Right cardiac atrium (tissue), 5 donors: ENCODE results near the gene CHAF1A. TPM values are rescaled to one million over a fixed set of nuclear protein-coding genes. Genes with fewer than 3 reads are reported as not detected.

ENCODE experiments used
- ATAC-seq, 2 donors: fragments of 200-7000 bp; cut with Tn5 transposase; one replicate each; pipeline versions ENCODE4 v1.8.0 to v1.9.1; 2020; ENCODE audit warnings: moderate library complexity in 2 of 2, mild to moderate bottlenecking in 1 of 2
- DNase-seq, 3 donors: peaks; one replicate each; pipeline ENCODE4 v3.0.0-alpha.2; 2020
- H3K27ac ChIP-seq: one replicate; pipeline ENCODE4 v1.5.1; 2013; ENCODE audit warnings: mild to moderate bottlenecking, low read length, control low read depth, moderate library complexity
- H3K27me3 ChIP-seq: one replicate; pipeline ENCODE4 v1.6.1; 2013; ENCODE audit not compliant: control insufficient read depth, insufficient read depth
- H3K4me1 ChIP-seq: one replicate; pipeline ENCODE4 v1.6.1; 2013; ENCODE audit warnings: low read length; ENCODE audit not compliant: control insufficient read depth, insufficient read depth
- H3K4me3 ChIP-seq: one replicate; pipeline ENCODE4 v1.5.1; 2013; ENCODE audit warnings: low read length, control low read depth
- H3K9me3 ChIP-seq: one replicate; pipeline ENCODE4 v1.6.1; 2013; ENCODE audit warnings: low read length; ENCODE audit not compliant: control insufficient read depth
- WGBS: extraction: QIAGEN DNeasy Blood & Tissue Kit; methylation state at CpG from one replicate; pipeline ENCODE4 v1.1.7; 2013; 5-methylcytosine and 5-hydroxymethylcytosine counted together
- intact Hi-C, 4 donors: fragments of 100-400 bp; cut with DNase I; formaldehyde crosslinking; loops; one replicate each; pipeline versions ENCODE4 v1.11.0 to v1.14.0; 2022 to 2023
- polyA plus RNA-seq: library from polyadenylated mRNA; stranded (reverse); fragments of 200-250 nt; gene quantifications from one replicate; pipeline ENCODE4 v1.2.3, GENCODE V29; 2013
- total RNA-seq, 4 donors: library from RNA; stranded (reverse); fragmentation: NEBNext Ultra II Directional; extraction: Animal tissue kit (Norgen Biotek cat#: 25700); gene quantifications; one replicate each; pipeline ENCODE4 v1.2.1, GENCODE V29; 2021
- donor health status: healthy with polysubstance abuse.
- donor health status: DM: no; HTN: yes; CAD: no.
- donor health status: DM: no; HTN: no; CAD: no.
- donor health status: DM: no; HTN: yes; CAD: no; lungs with severe emphysema.
- donor health status: DM: yes; HTN: yes; CAD: no.

Gene CHAF1A
- total and polyA plus RNA-seq, 5 donors, result 4.3 to 7.7 (median 6.0) TPM

- H3K4me3 ChIP-seq, result no peak overlapping the region
- 78% methylated on average over 20 of the region's 20 CpGs for WGBS
- ATAC-seq (no peak), DNase-seq (peak in 1 of 3 donors; percentile 62)
- no peak overlapping the region for H3K27ac ChIP-seq
- no peaks in the 10 kb centered on the region for H3K27me3 ChIP-seq
- intact Hi-C loops, result no loop called here
- H3K4me1 ChIP-seq, result no peaks in the 10 kb centered on the region
- no peaks in the 10 kb centered on the region for H3K9me3 ChIP-seq
These were observed 41.7 kb downstream of the CHAF1A start for GRCh38 chr19:4443966-4444764.

- Histone ChIP-seq H3K27ac (no peak overlapping the region), H3K4me3 (no peak overlapping the region), H3K4me1 (no peaks in the 10 kb centered on the region), H3K9me3 (no peaks in the 10 kb centered on the region), H3K27me3 (no peaks in the 10 kb centered on the region)
- DNase-seq, result peak in 1 of 3 donors; percentile 56
- 77% methylated on average over 36 of the region's 36 CpGs for WGBS
- intact Hi-C loops, result no loop called here
- ATAC-seq, result no peak
These were observed 42.6 kb downstream of the CHAF1A start for GRCh38 chr19:4444765-4445741.

- Histone ChIP-seq H3K9me3 (no peaks in the 10 kb centered on the region), H3K4me1 (no peaks in the 10 kb centered on the region), H3K4me3 (no peak overlapping the region), H3K27ac (no peak overlapping the region), H3K27me3 (no peaks in the 10 kb centered on the region)
- WGBS, result 92% methylated on average over 58 of the region's 58 CpGs
- ATAC-seq (no peak), DNase-seq (peak in 1 of 3 donors; percentile 56)
- intact Hi-C loops, result no loop called here
These were observed 43.7 kb downstream of the CHAF1A start for GRCh38 chr19:4445963-4446703.

GRCh38 chr19:4446704-4447200 is 44.3 kb downstream of the CHAF1A start:
- DNase-seq (peak in 1 of 3 donors; percentile 61), ATAC-seq (no peak)
- WGBS, result 81% methylated on average over 15 of the region's 15 CpGs
- Histone ChIP-seq H3K27ac (no peak overlapping the region), H3K4me3 (no peak overlapping the region), H3K4me1 (no peaks in the 10 kb centered on the region), H3K27me3 (no peaks in the 10 kb centered on the region), H3K9me3 (no peaks in the 10 kb centered on the region)
- intact Hi-C loops, result no loop called here

GRCh38 chr19:4447327-4448146 is 45.1 kb downstream of the CHAF1A start:
- no peak overlapping the region for H3K27ac ChIP-seq
- WGBS, result 90% methylated on average over 28 of the region's 28 CpGs
- intact Hi-C loops, result no loop called here
- H3K27me3 ChIP-seq, result no peaks in the 10 kb centered on the region
- no peak for DNase-seq
- H3K4me1 ChIP-seq, result no peaks in the 10 kb centered on the region
- no peaks in the 10 kb centered on the region for H3K9me3 ChIP-seq
- ATAC-seq, result no peak
- H3K4me3 ChIP-seq, result no peak overlapping the region

GRCh38 chr19:4448147-4448985 is 45.9 kb downstream of the CHAF1A start:
- WGBS, result 79% methylated on average over 30 of the region's 30 CpGs
- no peak overlapping the region for H3K4me3 ChIP-seq
- ATAC-seq, result no peak
- no peaks in the 10 kb centered on the region for H3K9me3 ChIP-seq
- H3K27ac ChIP-seq, result no peak overlapping the region
- intact Hi-C loops, result no loop called here
- DNase-seq, result peak in 1 of 3 donors; percentile 42
- H3K4me1 ChIP-seq, result no peaks in the 10 kb centered on the region
- H3K27me3 ChIP-seq, result no peaks in the 10 kb centered on the region

GRCh38 chr19:4449022-4449638 is 46.7 kb downstream of the CHAF1A start:
- no peaks in the 10 kb centered on the region for H3K27me3 ChIP-seq
- intact Hi-C loops, result no loop called here
- no peaks in the 10 kb centered on the region for H3K9me3 ChIP-seq
- no peak overlapping the region for H3K4me3 ChIP-seq
- H3K27ac ChIP-seq, result peak overlapping the region; percentile 21
- 66% methylated on average over 24 of the region's 24 CpGs for WGBS
- peak; percentile 79 to 89 (median 86) for DNase-seq
- H3K4me1 ChIP-seq, result no peaks in the 10 kb centered on the region
- peak; percentile 72 to 73 for ATAC-seq

- DNase-seq, result no peak
- Histone ChIP-seq H3K27me3 (no peaks in the 10 kb centered on the region), H3K9me3 (no peaks in the 10 kb centered on the region), H3K4me1 (no peaks in the 10 kb centered on the region), H3K27ac (no peak overlapping the region), H3K4me3 (no peak overlapping the region)
- intact Hi-C loops, result loop anchor here in 1 of 4 donors (10.0 kb wide), 1 partner anchor 45 kb away; the partner anchor contains the start of genes CHAF1A and SH3GL1
- ATAC-seq, result no peak
- WGBS, result 87% methylated on average over 9 of the region's 9 CpGs
These were observed 47.2 kb downstream of the CHAF1A start for GRCh38 chr19:4449639-4450028.
